Endothelial cell of umbilical vein (primary cell): ENCODE results near the gene ZGLP1. TPM values are rescaled to one million over a fixed set of nuclear protein-coding genes. Genes with fewer than 3 reads are reported as not detected.

Experiments
- BruUV-seq: library from RNA; stranded (reverse); fragments of 400-500 nt; replicated peaks from 2 replicates; lab custom pipeline; 2021; lab: Mats Ljungman, UMichigan
- CTCF ChIA-PET: fragments of 300-600, 350-600 bp; sonication (Branson Sonifier 250); formaldehyde crosslinking; loops from one replicate; lab custom pipeline; 2021; ENCODE audit warnings: antibody characterized with exemption, inconsistent platforms; lab: Charles Lee
- POLR2A ChIA-PET: fragments of 300-600, 350-600 bp; sonication (Branson Sonifier 250); formaldehyde crosslinking; loops from one replicate; lab custom pipeline; 2021; ENCODE audit warnings: antibody characterized with exemption, inconsistent platforms; lab: Charles Lee
- DNase-seq: peaks from one replicate; pipeline ENCODE4 v3.0.0-alpha.2; 2011; ENCODE audit warnings: low read depth, low spot score
- FAIRE-seq: peaks from 2 replicates; lab custom pipeline; 2011; peaks lifted over from hg19 to GRCh38; lab: Jason Lieb, UNC
- H2AFZ ChIP-seq: 2 replicates; pipeline ENCODE4 v1.6.0; 2012; ENCODE audit warnings: low read depth, low read length, control low read depth, inconsistent platforms
- H3K27ac ChIP-seq: 2 replicates; pipeline ENCODE4 v1.5.1; 2011; ENCODE audit warnings: low read depth, mild to moderate bottlenecking, control low read depth, low read length, moderate library complexity; ENCODE audit not compliant: insufficient read depth
- H3K27me3 ChIP-seq, 2 experiments: 2 replicates each; pipeline versions ENCODE4 v1.6.0 to v1.6.1; 2011; ENCODE audit warnings: low read length in 2 of 2, mixed read lengths in 1 of 2; ENCODE audit not compliant: control insufficient read depth in 2 of 2, insufficient read depth in 2 of 2
- H3K36me3 ChIP-seq, 2 experiments: 2 replicates in 1 of 2; 3 replicates in 1 of 2; pipeline ENCODE4 v1.5.1; 2011; ENCODE audit warnings: low read length in 2 of 2, mild to moderate bottlenecking in 1 of 2, moderate library complexity in 1 of 2; ENCODE audit not compliant: control insufficient read depth in 2 of 2, insufficient read depth in 2 of 2; ENCODE audit errors: extremely low read depth in 1 of 2
- H3K4me1 ChIP-seq: 3 replicates; pipeline ENCODE4 v1.5.1; 2011; ENCODE audit warnings: mild to moderate bottlenecking, low read length; ENCODE audit not compliant: control insufficient read depth, insufficient read depth; ENCODE audit errors: extremely low read depth
- H3K4me2 ChIP-seq: 2 replicates; pipeline ENCODE4 v1.6.1; 2011; ENCODE audit warnings: low read length, control low read depth, mixed read lengths; ENCODE audit not compliant: insufficient read depth
- H3K4me3 ChIP-seq, 3 experiments: fragments of 200-600 bp in 1 of 3; sonication (generic), shearing (Covaris generic) in 1 of 3; replicated peaks in 1 of 3; 2 replicates each; pipeline ENCODE4 v1.5.1; 2011 to 2016; ENCODE audit warnings: control low read depth in 3 of 3, low read length in 3 of 3, mild to moderate bottlenecking in 2 of 3, inconsistent platforms in 1 of 3, low read depth in 1 of 3, moderate library complexity in 1 of 3; ENCODE audit not compliant: insufficient read depth in 1 of 3
- H3K79me2 ChIP-seq: 2 replicates; pipeline ENCODE4 v1.6.0; 2012; ENCODE audit warnings: low read length, inconsistent platforms; ENCODE audit not compliant: control insufficient read depth, insufficient read depth
- H3K9ac ChIP-seq: replicated peaks from 2 replicates; pipeline ENCODE3; 2011; ENCODE audit warnings: low read length, control low read depth; ENCODE audit not compliant: insufficient read depth; ENCODE audit errors: extremely low read depth
- H3K9me1 ChIP-seq: replicated peaks from 3 replicates; pipeline ENCODE4 v1.6.0; 2011; ENCODE audit warnings: mild to moderate bottlenecking, low read length; ENCODE audit not compliant: control insufficient read depth, insufficient read depth; ENCODE audit errors: extremely low read depth
- H3K9me3 ChIP-seq: replicated peaks from 2 replicates; pipeline ENCODE4 v1.5.1; 2012; ENCODE audit warnings: low read length, inconsistent platforms; ENCODE audit not compliant: control insufficient read depth, insufficient read depth
- H4K20me1 ChIP-seq: replicated peaks from 2 replicates; pipeline ENCODE3; 2011; ENCODE audit warnings: mild to moderate bottlenecking, low read length; ENCODE audit not compliant: control insufficient read depth, insufficient read depth; ENCODE audit errors: extremely low read depth
- EZH2 ChIP-seq: IDR thresholded peaks from 2 replicates; pipeline ENCODE4 v1.6.1; 2012; ENCODE audit warnings: borderline replicate concordance, low read depth, mild to moderate bottlenecking, moderate library complexity, low read length, inconsistent platforms; ENCODE audit not compliant: severe bottlenecking
- POLR2A ChIP-seq: IDR thresholded peaks from 2 replicates; pipeline ENCODE4 v1.6.1; 2012; ENCODE audit warnings: low read depth, mild to moderate bottlenecking, control low read depth, low read length
- dilution Hi-C: fragments of 300-500 bp; cut with MboI; formaldehyde crosslinking; loops from one replicate; pipeline ENCODE4 v1.15.0; 2019; ENCODE audit warnings: low sequenced_read_pairs; ENCODE audit not compliant: extremely low pct_ligation_motif_present
- intact Hi-C: fragments of 100-400 bp; cut with micrococcal nuclease; formaldehyde crosslinking; loops from one replicate; pipeline ENCODE4 v1.10.0; 2022
- polyA plus RNA-seq, 4 experiments: library from polyadenylated mRNA; depleted of rRNA in 3 of 4; stranded (reverse) in 3 of 4; unstranded in 1 of 4; fragments of >200 nt; gene quantifications; 2 replicates each; pipeline versions ENCODE4 v1.2.1 to v1.2.3, GENCODE V29; 2011 to 2012; ENCODE audit warnings: missing spikeins in 1 of 4
- total RNA-seq: library from RNA; stranded (reverse); gene quantifications from 2 replicates; pipeline ENCODE4 v1.2.3, GENCODE V29; 2021
- TF ChIP-seq, protein P1 (sequence below), 2 donors: IDR thresholded peaks; 1 replicate in 1 of 2; 2 replicates in 1 of 2; pipeline ENCODE4 v1.5.1; 2011; ENCODE audit warnings: low read length in 2 of 2, mild to moderate bottlenecking in 2 of 2, moderate library complexity in 2 of 2, control low read depth in 1 of 2, inconsistent platforms in 1 of 2, low read depth in 1 of 2; ENCODE audit not compliant: insufficient read depth in 1 of 2; ENCODE audit errors: extremely low read depth in 1 of 2

The ZGLP1 gene
- total and polyA plus RNA-seq, 2 donors (not counting 3 experiments of a cell fraction or from before 2014, with no cell fraction given): 1.6 to 2.9 TPM

DNA sequence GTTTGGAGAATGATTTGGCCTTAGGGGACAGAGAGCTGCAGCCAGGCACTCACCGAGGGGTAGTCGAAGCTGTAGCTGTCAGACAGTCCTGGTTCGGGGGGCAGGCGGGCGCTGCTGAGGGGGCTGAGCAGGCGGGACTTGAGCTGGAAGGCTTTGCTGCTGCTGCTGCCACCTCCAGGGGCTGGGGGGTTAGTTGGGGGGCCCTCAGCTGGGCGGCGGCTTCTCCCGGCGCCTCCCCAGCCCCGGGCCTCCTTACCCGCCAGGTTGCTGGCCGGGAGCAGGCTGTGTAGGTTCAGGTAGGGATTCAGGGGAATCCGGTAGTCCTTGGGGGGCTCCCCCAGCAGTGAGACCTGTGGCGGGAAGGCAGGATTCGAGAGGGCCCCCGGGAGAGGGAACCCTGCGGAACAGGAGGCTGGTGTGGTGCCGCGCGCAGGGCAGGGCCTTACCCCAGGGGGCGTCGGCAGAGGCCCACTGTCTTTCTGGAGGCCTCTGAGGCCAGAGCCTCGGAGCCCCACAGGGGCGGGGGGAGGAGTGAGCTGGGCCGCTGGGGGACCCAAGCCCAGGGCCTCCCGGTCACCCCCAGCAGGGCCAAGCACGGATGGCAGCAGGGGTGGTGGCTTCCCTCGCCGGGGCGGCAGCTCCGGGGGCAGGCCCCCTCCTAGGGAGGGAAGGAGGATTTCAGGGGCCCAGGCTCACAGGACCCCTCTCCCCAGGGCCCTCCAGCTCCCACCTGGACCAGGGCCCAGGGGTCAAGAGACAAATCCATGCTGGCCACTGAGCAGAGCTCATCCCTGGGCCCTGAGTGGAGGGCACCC lies 11.2 kb upstream of the ZGLP1 start:
- dilution Hi-C loops (no loop called here), intact Hi-C loops (no loop called here)
- Histone ChIP-seq H3K4me2 (no peak overlapping the region), H3K9me3 (no peaks in the 10 kb centered on the region), H3K27me3 (no peaks in the 10 kb centered on the region), H2AFZ (no peak overlapping the region), H3K79me2 (no peaks in the 10 kb centered on the region), H3K27ac (no peak overlapping the region), H3K36me3 (peaks cover 6 to 48% of the 10 kb centered on the region in 2 experiments), H3K4me3 (no peak overlapping the region), H3K4me1 (no peaks in the 10 kb centered on the region), H4K20me1 (no peaks in the 10 kb centered on the region), H3K9ac (no peak overlapping the region), H3K9me1 (no peaks in the 10 kb centered on the region)
- no TSS peak for BruUV-seq
- POLR2A ChIA-PET: interaction anchor here (0.7 kb wide), 2 partner anchors 13 to 321 kb away, joined by 4 to 5 read pairs; partner anchors contain the start of gene RAVER1
- TF ChIP-seq POLR2A (no peak), EZH2 (no peak)
- TF ChIP-seq, protein P1, sequence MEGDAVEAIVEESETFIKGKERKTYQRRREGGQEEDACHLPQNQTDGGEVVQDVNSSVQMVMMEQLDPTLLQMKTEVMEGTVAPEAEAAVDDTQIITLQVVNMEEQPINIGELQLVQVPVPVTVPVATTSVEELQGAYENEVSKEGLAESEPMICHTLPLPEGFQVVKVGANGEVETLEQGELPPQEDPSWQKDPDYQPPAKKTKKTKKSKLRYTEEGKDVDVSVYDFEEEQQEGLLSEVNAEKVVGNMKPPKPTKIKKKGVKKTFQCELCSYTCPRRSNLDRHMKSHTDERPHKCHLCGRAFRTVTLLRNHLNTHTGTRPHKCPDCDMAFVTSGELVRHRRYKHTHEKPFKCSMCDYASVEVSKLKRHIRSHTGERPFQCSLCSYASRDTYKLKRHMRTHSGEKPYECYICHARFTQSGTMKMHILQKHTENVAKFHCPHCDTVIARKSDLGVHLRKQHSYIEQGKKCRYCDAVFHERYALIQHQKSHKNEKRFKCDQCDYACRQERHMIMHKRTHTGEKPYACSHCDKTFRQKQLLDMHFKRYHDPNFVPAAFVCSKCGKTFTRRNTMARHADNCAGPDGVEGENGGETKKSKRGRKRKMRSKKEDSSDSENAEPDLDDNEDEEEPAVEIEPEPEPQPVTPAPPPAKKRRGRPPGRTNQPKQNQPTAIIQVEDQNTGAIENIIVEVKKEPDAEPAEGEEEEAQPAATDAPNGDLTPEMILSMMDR (IDR thresholded peaks at IDR 0.05; ENCODE audit: extremely low read depth in 1 of 2, insufficient read depth in 1 of 2, low read depth in 1 of 2, low read length in 2 of 2): no peak
- DNase-seq: no peak
- CTCF ChIA-PET: interaction anchor here (1.9 to 2.4 kb wide), 2 partner anchors 10 to 51 kb away, joined by 5 to 6 read pairs; no protein-coding TSS in a partner anchor
- no peak for FAIRE-seq
